ENCODE results near the gene PCSK7. TPM values are rescaled to one million over a fixed set of nuclear protein-coding genes. Genes with fewer than 3 reads are reported as not detected.

PCSK7 gene
- total RNA-seq, 1 donor = 44.5 TPM

- H3K79me2 ChIP-seq (ENCODE audit: insufficient read depth, low read length) = peaks cover 10% of the 10 kb centered on the region
- H3K9me3 ChIP-seq (ENCODE audit: low read depth, low read length) = no peaks in the 10 kb centered on the region
- peak overlapping the region; percentile 72 for H3K27ac ChIP-seq (ENCODE audit: low read depth, low read length)
- DNase-seq (ENCODE audit: insufficient read length, low spot score, missing footprints) = peak; percentile 94
- TF ChIP-seq CTCF (IDR thresholded peaks at IDR 0.05; ENCODE audit: extremely low read depth, low read depth, low read length) = peak; percentile 68
- H3K4me2 ChIP-seq (ENCODE audit: insufficient read depth, low read length) = peak overlapping the region; percentile 87
- peaks cover 27% of the 10 kb centered on the region for H3K4me1 ChIP-seq (ENCODE audit: insufficient read depth, low read length)
- no peaks in the 10 kb centered on the region for H4K20me1 ChIP-seq (ENCODE audit: insufficient read depth, low read length)
- H3K4me3 ChIP-seq (ENCODE audit: insufficient read depth, low read length) = peak overlapping the region; percentile 1
- peaks cover 33% of the 10 kb centered on the region for H3K36me3 ChIP-seq (ENCODE audit: insufficient read depth, low read length)
- H3K27me3 ChIP-seq (ENCODE audit: insufficient read depth, low read length) = no peaks in the 10 kb centered on the region
- no peak overlapping the region for H2AFZ ChIP-seq (ENCODE audit: low read length)
Observed at GRCh38 chr11:117180661-117181585, 51.0 kb downstream of the PCSK7 start.

- DNase-seq (ENCODE audit: insufficient read length, low spot score, missing footprints) = peak; percentile 69
- TF ChIP-seq CTCF (IDR thresholded peaks at IDR 0.05; ENCODE audit: extremely low read depth, low read depth, low read length) = no peak
- Histone ChIP-seq H3K4me3 (ENCODE audit: insufficient read depth, low read length) (peak overlapping the region; percentile 89), H2AFZ (ENCODE audit: low read length) (no peak overlapping the region), H3K4me2 (ENCODE audit: insufficient read depth, low read length) (peak overlapping the region; percentile 87), H3K27me3 (ENCODE audit: insufficient read depth, low read length) (no peaks in the 10 kb centered on the region), H3K4me1 (ENCODE audit: insufficient read depth, low read length) (peaks cover 27% of the 10 kb centered on the region), H3K9me3 (ENCODE audit: low read depth, low read length) (no peaks in the 10 kb centered on the region), H3K27ac (ENCODE audit: low read depth, low read length) (peak overlapping the region; percentile 72), H3K36me3 (ENCODE audit: insufficient read depth, low read length) (peaks cover 26% of the 10 kb centered on the region), H4K20me1 (ENCODE audit: insufficient read depth, low read length) (no peaks in the 10 kb centered on the region), H3K79me2 (ENCODE audit: insufficient read depth, low read length) (peaks cover 10% of the 10 kb centered on the region)
Observed at GRCh38 chr11:117180020-117180419, 51.9 kb downstream of the PCSK7 start.

- Histone ChIP-seq H3K4me1 (ENCODE audit: insufficient read depth, low read length) (peaks cover 27% of the 10 kb centered on the region), H3K4me2 (ENCODE audit: insufficient read depth, low read length) (peak overlapping the region; percentile 87), H3K9me3 (ENCODE audit: low read depth, low read length) (no peaks in the 10 kb centered on the region), H2AFZ (ENCODE audit: low read length) (peak overlapping the region; percentile 37), H3K79me2 (ENCODE audit: insufficient read depth, low read length) (peaks cover 10% of the 10 kb centered on the region), H3K27me3 (ENCODE audit: insufficient read depth, low read length) (no peaks in the 10 kb centered on the region), H3K27ac (ENCODE audit: low read depth, low read length) (peak overlapping the region; percentile 72), H3K36me3 (ENCODE audit: insufficient read depth, low read length) (peaks cover 24% of the 10 kb centered on the region), H4K20me1 (ENCODE audit: insufficient read depth, low read length) (no peaks in the 10 kb centered on the region), H3K4me3 (ENCODE audit: insufficient read depth, low read length) (peak overlapping the region; percentile 89)
- no peak for TF ChIP-seq CTCF (IDR thresholded peaks at IDR 0.05; ENCODE audit: extremely low read depth, low read depth, low read length)
- peak; percentile 94 for DNase-seq (ENCODE audit: insufficient read length, low spot score, missing footprints)
Observed at GRCh38 chr11:117179048-117179999, 52.5 kb downstream of the PCSK7 start.

All from osteoblast (primary cell).